ENCODE results near the gene FRMD1. TPM values are rescaled to one million over a fixed set of nuclear protein-coding genes. Genes with fewer than 3 reads are reported as not detected.

Gene FRMD1
- total RNA-seq, 4 donors from 2014 or later: 0.04 to 0.12 TPM; not detected in 2

GRCh38 chr6:168050881-168051586 is 28.0 kb downstream of the FRMD1 start:
- no peak overlapping the region for H3K27ac ChIP-seq
- no peak for DNase-seq
- intact Hi-C loops (cut with DNase I; ENCODE audit: low total_unique reads): loop anchor here (10.0 kb wide), 1 partner anchor 146 kb away; no protein-coding TSS in a partner anchor

GRCh38 chr6:168050225-168050880 is 28.7 kb downstream of the FRMD1 start:
- peaks cover 15 to 17% of the 10 kb centered on the region in 2 donors for H3K4me1 ChIP-seq
- in situ Hi-C loops (cut with MboI; ENCODE audit: low sequenced_read_pairs in 4 of 4) (no loop called here), intact Hi-C loops (cut with DNase I; ENCODE audit: low total_unique reads) (loop anchor here (10.0 kb wide), 1 partner anchor 146 kb away; no protein-coding TSS in a partner anchor)
- DNase-seq (no peak), ATAC-seq (no peak)
- no peaks in the 10 kb centered on the region for H3K36me3 ChIP-seq
- H3K27me3 ChIP-seq: no peaks in the 10 kb centered on the region
- TF ChIP-seq POLR2A (IDR thresholded peaks at IDR 0.05) (no peak), CTCF (IDR thresholded peaks at IDR 0.05 in 4 of 5, conservative IDR thresholded peaks at IDR 0.05 in 1 of 5) (no peak)
- H3K4me3 ChIP-seq: no peak overlapping the region
- H3K27ac ChIP-seq: no peak overlapping the region
- no peaks in the 10 kb centered on the region for H3K9me3 ChIP-seq

More at GRCh38 chr6:168050881-168051586, 28.0 kb downstream of the FRMD1 start:
- Histone ChIP-seq H3K36me3 (no peaks in the 10 kb centered on the region), H3K9me3 (no peaks in the 10 kb centered on the region), H3K27me3 (no peaks in the 10 kb centered on the region), H3K4me1 (peaks cover 19% of the 10 kb centered on the region in 2 donors), H3K4me3 (no peak overlapping the region)
- no peak for ATAC-seq
- TF ChIP-seq POLR2A (IDR thresholded peaks at IDR 0.05): no peak
- TF ChIP-seq CTCF (IDR thresholded peaks at IDR 0.05 in 4 of 5, conservative IDR thresholded peaks at IDR 0.05 in 1 of 5): peak in 1 of 5 experiments; percentile 8
- in situ Hi-C loops (cut with MboI; ENCODE audit: low sequenced_read_pairs in 4 of 4): no loop called here

GRCh38 chr6:168049706-168050224 is 29.2 kb downstream of the FRMD1 start:
- H3K27me3 ChIP-seq: no peaks in the 10 kb centered on the region
- H3K9me3 ChIP-seq: no peaks in the 10 kb centered on the region
- no peak for TF ChIP-seq CTCF (IDR thresholded peaks at IDR 0.05 in 4 of 5, conservative IDR thresholded peaks at IDR 0.05 in 1 of 5)
- no peak for TF ChIP-seq POLR2A (IDR thresholded peaks at IDR 0.05)
- no peak overlapping the region for H3K27ac ChIP-seq
- intact Hi-C loops (cut with DNase I; ENCODE audit: low total_unique reads) (loop anchor here (10.0 kb wide), 1 partner anchor 145 kb away; no protein-coding TSS in a partner anchor), in situ Hi-C loops (cut with MboI; ENCODE audit: low sequenced_read_pairs in 4 of 4) (no loop called here)
- H3K36me3 ChIP-seq: no peaks in the 10 kb centered on the region
- no peak overlapping the region for H3K4me3 ChIP-seq
- peaks cover 9 to 11% of the 10 kb centered on the region in 2 donors for H3K4me1 ChIP-seq
- no peak for ATAC-seq
- DNase-seq: no peak

GRCh38 chr6:168049277-168049676 is 29.7 kb downstream of the FRMD1 start:
- intact Hi-C loops (cut with DNase I; ENCODE audit: low total_unique reads): no loop called here
- H3K27ac ChIP-seq: no peak overlapping the region
- DNase-seq (no peak), ATAC-seq (no peak)
- TF ChIP-seq CTCF (IDR thresholded peaks at IDR 0.05 in 4 of 5, conservative IDR thresholded peaks at IDR 0.05 in 1 of 5) (no peak), POLR2A (IDR thresholded peaks at IDR 0.05) (no peak)
- H3K4me1 ChIP-seq: peaks cover 5 to 6% of the 10 kb centered on the region in 2 donors
- in situ Hi-C loops (cut with MboI; ENCODE audit: low sequenced_read_pairs in 4 of 4): no loop called here
- H3K36me3 ChIP-seq: no peaks in the 10 kb centered on the region
- no peak overlapping the region for H3K4me3 ChIP-seq
- no peaks in the 10 kb centered on the region for H3K9me3 ChIP-seq
- H3K27me3 ChIP-seq: no peaks in the 10 kb centered on the region

Data from gastrocnemius medialis (tissue), 4 donors.